ENCODE results near the gene ANKDD1B. TPM values are rescaled to one million over a fixed set of nuclear protein-coding genes. Genes with fewer than 3 reads are reported as not detected.
"Not testable (repeated sequence)": the region's sequence is repeated elsewhere in the genome, so short reads cannot be mapped to it uniquely, and the experiment has no call there.

The ANKDD1B gene
- total and polyA plus RNA-seq, 3 donors from 2014 or later = 1.2 to 8.1 (median 1.3) TPM

- no peak for DNase-seq
- H3K27me3 ChIP-seq = no peaks in the 10 kb centered on the region
- no peak overlapping the region for H3K27ac ChIP-seq
- intact Hi-C loops (cut with DNase I; ENCODE audit: low total_unique reads) = no loop called here
- H3K4me1 ChIP-seq = peaks cover 38% of the 10 kb centered on the region
- TF ChIP-seq CTCF (IDR thresholded peaks at IDR 0.05) (no peak), POLR2A (IDR thresholded peaks at IDR 0.05) (no peak)
- 72 to 80% methylated on average over 2 of the region's 2 CpGs for WGBS, 2 donors
- no peaks in the 10 kb centered on the region for H3K36me3 ChIP-seq (ENCODE audit: low read depth, missing control alignments)
- no peaks in the 10 kb centered on the region for H3K9me3 ChIP-seq
- H3K4me3 ChIP-seq = no peak overlapping the region
Measured at GRCh38 chr5:75571547-75571946, 39.7 kb upstream of the ANKDD1B start.

- Histone ChIP-seq H3K9me3 (no peaks in the 10 kb centered on the region), H3K27ac (no peak overlapping the region), H3K4me1 (peaks cover 29% of the 10 kb centered on the region), H3K27me3 (no peaks in the 10 kb centered on the region), H3K36me3 (ENCODE audit: low read depth, missing control alignments) (no peaks in the 10 kb centered on the region), H3K4me3 (no peak overlapping the region)
- no peak for DNase-seq
- TF ChIP-seq CTCF (IDR thresholded peaks at IDR 0.05) (no peak), POLR2A (IDR thresholded peaks at IDR 0.05) (no peak)
- intact Hi-C loops (cut with DNase I; ENCODE audit: low total_unique reads) = no loop called here
- 49% methylated on average over 3 of the region's 3 CpGs for WGBS, 2 donors
Measured at GRCh38 chr5:75574791-75575190, 36.5 kb upstream of the ANKDD1B start.

- H3K36me3 ChIP-seq (ENCODE audit: low read depth, missing control alignments); H3K27ac ChIP-seq; intact Hi-C loops (cut with DNase I; ENCODE audit: low total_unique reads); H3K9me3 ChIP-seq; DNase-seq; H3K4me3 ChIP-seq; H3K27me3 ChIP-seq: not testable (repeated sequence)
- WGBS, 2 donors = 96% methylated on average over 8 of the region's 8 CpGs
- peaks cover 13% of the 10 kb centered on the region for H3K4me1 ChIP-seq
Measured at GRCh38 chr5:75578280-75578679, 33.0 kb upstream of the ANKDD1B start.

GRCh38 chr5:75584641-75585040 is 26.6 kb upstream of the ANKDD1B start:
- Histone ChIP-seq H3K27ac (no peak overlapping the region), H3K9me3 (no peaks in the 10 kb centered on the region), H3K36me3 (ENCODE audit: low read depth, missing control alignments) (no peaks in the 10 kb centered on the region), H3K27me3 (no peaks in the 10 kb centered on the region), H3K4me1 (no peaks in the 10 kb centered on the region), H3K4me3 (no peak overlapping the region)
- 95 to 96% methylated on average over 2 of the region's 2 CpGs for WGBS, 2 donors
- intact Hi-C loops (cut with DNase I; ENCODE audit: low total_unique reads) = no loop called here
- no peak for TF ChIP-seq CTCF (IDR thresholded peaks at IDR 0.05)
- TF ChIP-seq POLR2A (IDR thresholded peaks at IDR 0.05) = no peak
- no peak for DNase-seq

GRCh38 chr5:75588666-75589065 is 22.6 kb upstream of the ANKDD1B start:
- Histone ChIP-seq H3K4me1 (no peaks in the 10 kb centered on the region), H3K27me3 (no peaks in the 10 kb centered on the region), H3K4me3 (no peak overlapping the region), H3K36me3 (ENCODE audit: low read depth, missing control alignments) (no peaks in the 10 kb centered on the region), H3K9me3 (no peaks in the 10 kb centered on the region), H3K27ac (no peak overlapping the region)
- 42 to 62% methylated on average over 3 of the region's 3 CpGs for WGBS, 2 donors
- intact Hi-C loops (cut with DNase I; ENCODE audit: low total_unique reads) = no loop called here
- TF ChIP-seq POLR2A (IDR thresholded peaks at IDR 0.05) = no peak
- TF ChIP-seq CTCF (IDR thresholded peaks at IDR 0.05) = no peak
- DNase-seq = no peak

Data from testis (tissue), 3 donors.